ENCODE data around the gene AMIGO2. TPM values are rescaled to one million over a fixed set of nuclear protein-coding genes. Genes with fewer than 3 reads are reported as not detected.

Gene AMIGO2
- total RNA-seq, 6 experiments from 2014 or later, result 0.88 to 4.3 (median 1.9) TPM

DNA sequence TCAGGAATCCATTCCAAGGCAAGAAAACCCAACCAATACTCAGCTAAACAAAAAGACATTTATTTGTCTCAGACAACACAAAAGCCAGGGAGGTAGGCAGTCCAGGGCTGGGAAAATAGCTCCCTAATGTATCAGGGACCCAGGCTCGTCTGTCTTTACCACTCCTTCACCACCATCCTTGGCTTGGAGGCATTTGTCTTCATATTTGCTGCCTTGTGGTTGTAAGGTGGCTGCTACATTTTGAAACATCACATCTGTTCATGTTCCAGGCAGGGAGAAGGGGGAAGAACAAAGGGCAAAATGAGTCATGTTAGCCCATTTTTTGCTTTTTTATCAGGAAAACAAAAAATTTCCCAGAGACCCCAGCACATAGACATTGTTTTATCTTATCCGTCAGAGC, 45.1 kb downstream of the AMIGO2 start:
- TF ChIP-seq, protein P1, sequence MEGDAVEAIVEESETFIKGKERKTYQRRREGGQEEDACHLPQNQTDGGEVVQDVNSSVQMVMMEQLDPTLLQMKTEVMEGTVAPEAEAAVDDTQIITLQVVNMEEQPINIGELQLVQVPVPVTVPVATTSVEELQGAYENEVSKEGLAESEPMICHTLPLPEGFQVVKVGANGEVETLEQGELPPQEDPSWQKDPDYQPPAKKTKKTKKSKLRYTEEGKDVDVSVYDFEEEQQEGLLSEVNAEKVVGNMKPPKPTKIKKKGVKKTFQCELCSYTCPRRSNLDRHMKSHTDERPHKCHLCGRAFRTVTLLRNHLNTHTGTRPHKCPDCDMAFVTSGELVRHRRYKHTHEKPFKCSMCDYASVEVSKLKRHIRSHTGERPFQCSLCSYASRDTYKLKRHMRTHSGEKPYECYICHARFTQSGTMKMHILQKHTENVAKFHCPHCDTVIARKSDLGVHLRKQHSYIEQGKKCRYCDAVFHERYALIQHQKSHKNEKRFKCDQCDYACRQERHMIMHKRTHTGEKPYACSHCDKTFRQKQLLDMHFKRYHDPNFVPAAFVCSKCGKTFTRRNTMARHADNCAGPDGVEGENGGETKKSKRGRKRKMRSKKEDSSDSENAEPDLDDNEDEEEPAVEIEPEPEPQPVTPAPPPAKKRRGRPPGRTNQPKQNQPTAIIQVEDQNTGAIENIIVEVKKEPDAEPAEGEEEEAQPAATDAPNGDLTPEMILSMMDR (IDR thresholded peaks at IDR 0.05), result no peak
- no peak for TF ChIP-seq POLR2A (IDR thresholded peaks at IDR 0.05)
- Histone ChIP-seq H3K9me3 (no peaks in the 10 kb centered on the region), H3K36me3 (no peaks in the 10 kb centered on the region), H3K4me3 (no peak overlapping the region), H3K27me3 (no peaks in the 10 kb centered on the region), H3K27ac (no peak overlapping the region), H3K4me1 (peaks cover 0 to 18% (median 6%) of the 10 kb centered on the region in 4 donors)
- DNase-seq (no peak), ATAC-seq (no peak)
- intact Hi-C loops (cut with DNase I), result loop anchor here in 1 of 2 donors (10.0 kb wide), 1 partner anchor 360 kb away; no protein-coding TSS in a partner anchor
- WGBS (ENCODE audit: insufficient coverage, low coverage, low lambda C conversion rate, missing lambda C conversion rate), result 76% methylated on average over 2 of the region's 2 CpGs

DNA sequence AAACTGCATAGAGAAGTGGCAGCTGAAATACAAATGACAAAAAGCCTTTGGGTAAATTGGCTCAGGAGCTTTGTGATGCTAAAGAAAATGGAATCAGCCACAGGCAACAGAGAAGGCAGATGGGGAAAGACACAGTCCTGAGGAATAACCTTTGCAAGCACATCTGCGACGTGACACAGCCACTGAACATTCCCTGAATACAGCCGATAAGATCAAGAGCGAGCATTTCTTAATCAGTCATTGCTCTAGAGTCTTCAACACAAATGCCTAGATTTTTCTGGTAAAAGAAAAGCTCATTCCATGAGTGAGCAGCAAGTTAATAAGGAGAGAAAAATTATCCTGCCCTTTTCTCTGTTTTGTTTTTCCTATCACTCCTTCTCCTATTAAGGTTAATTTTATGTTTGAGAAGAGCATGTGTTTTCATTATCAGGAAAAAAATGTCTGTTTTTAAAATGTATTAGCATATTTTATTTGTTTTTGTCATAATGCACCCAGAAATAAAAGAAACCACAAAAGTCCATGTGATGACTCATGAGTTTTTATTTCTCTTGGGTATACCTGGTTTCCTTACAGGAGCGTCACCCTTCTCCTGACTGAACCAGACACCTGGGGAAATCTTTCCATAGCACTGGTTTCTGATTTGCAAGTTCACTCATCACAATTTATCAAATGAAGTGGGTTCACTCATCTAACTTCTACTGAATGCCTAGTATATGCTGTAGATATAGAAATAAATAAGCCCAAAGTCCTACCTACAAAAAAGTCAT, 45.8 kb downstream of the AMIGO2 start:
- no peak for DNase-seq
- intact Hi-C loops (cut with DNase I), result loop anchor here in 1 of 2 donors (10.0 kb wide), 1 partner anchor 361 kb away; no protein-coding TSS in a partner anchor
- H3K4me1 ChIP-seq, result peaks cover 0 to 18% (median 6%) of the 10 kb centered on the region in 4 donors
- no peaks in the 10 kb centered on the region for H3K27me3 ChIP-seq
- TF ChIP-seq, protein P1 (IDR thresholded peaks at IDR 0.05), result no peak
- no peak for TF ChIP-seq POLR2A (IDR thresholded peaks at IDR 0.05)
- no peaks in the 10 kb centered on the region for H3K36me3 ChIP-seq
- peak overlapping the region in 2 of 3 donors; percentile 17 to 29 for H3K27ac ChIP-seq
- no peak overlapping the region for H3K4me3 ChIP-seq
- H3K9me3 ChIP-seq, result no peaks in the 10 kb centered on the region
- 86% methylated on average over 5 of the region's 5 CpGs for WGBS (ENCODE audit: insufficient coverage, low coverage, low lambda C conversion rate, missing lambda C conversion rate)
- no peak for ATAC-seq

DNA sequence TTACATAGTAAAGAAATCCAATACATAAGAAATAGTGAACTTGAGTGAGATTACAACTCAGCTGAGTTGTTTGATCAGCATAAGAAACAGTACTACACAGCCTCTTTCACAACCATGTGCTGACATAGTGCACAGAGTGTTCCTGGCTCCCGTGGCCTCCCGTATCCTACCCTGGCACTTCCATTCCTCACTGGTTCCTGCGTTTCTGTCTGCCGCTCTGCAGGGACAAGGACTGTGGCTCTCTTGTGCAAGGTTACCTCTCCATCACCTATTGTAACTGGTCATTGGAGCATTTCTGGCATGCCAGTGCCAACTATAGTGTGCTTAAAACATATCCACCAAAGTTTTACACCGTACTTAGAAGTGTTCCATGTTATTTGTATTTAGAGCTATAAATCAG, 46.7 kb downstream of the AMIGO2 start:
- no peaks in the 10 kb centered on the region for H3K27me3 ChIP-seq
- 20% methylated on average over 5 of the region's 5 CpGs for WGBS (ENCODE audit: insufficient coverage, low coverage, low lambda C conversion rate, missing lambda C conversion rate)
- H3K4me3 ChIP-seq, result no peak overlapping the region
- peaks cover 0 to 17% (median 6%) of the 10 kb centered on the region in 4 donors for H3K4me1 ChIP-seq
- DNase-seq (peak; percentile 55 to 86 (median 77)), ATAC-seq (peak; percentile 94 to 98 (median 96))
- no peaks in the 10 kb centered on the region for H3K36me3 ChIP-seq
- H3K9me3 ChIP-seq, result no peaks in the 10 kb centered on the region
- intact Hi-C loops (cut with DNase I), result loop anchor here in 1 of 2 donors (10.0 kb wide), 1 partner anchor 362 kb away; no protein-coding TSS in a partner anchor
- TF ChIP-seq, protein P1 (IDR thresholded peaks at IDR 0.05), result no peak
- no peak for TF ChIP-seq POLR2A (IDR thresholded peaks at IDR 0.05)
- peak overlapping the region; percentile 6 to 29 (median 17) for H3K27ac ChIP-seq

DNA sequence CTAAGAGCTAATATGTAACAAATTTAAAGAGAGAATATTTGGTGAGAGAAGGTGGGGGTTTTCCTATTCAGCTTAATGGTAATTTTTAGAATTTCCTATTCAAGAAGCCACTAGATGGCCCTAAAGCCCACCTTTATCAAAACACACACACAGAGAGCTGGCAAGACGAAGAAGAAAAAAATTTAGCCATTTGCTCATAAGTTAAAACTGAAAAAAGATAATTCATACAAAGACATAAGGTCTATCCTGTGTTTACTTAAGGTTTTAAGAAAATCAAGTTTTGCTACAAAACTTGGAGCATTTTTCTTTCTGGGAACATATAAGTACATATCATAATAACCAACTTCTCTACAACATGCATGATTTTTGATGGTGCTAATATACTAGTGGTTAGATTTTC, 47.1 kb downstream of the AMIGO2 start:
- no peaks in the 10 kb centered on the region for H3K27me3 ChIP-seq
- H3K4me1 ChIP-seq, result peaks cover 0 to 13% (median 4%) of the 10 kb centered on the region in 4 donors
- intact Hi-C loops (cut with DNase I), result loop anchor here in 1 of 2 donors (10.0 kb wide), 1 partner anchor 362 kb away; no protein-coding TSS in a partner anchor
- no peaks in the 10 kb centered on the region for H3K36me3 ChIP-seq
- peak overlapping the region; percentile 6 to 29 (median 17) for H3K27ac ChIP-seq
- no peak for TF ChIP-seq POLR2A (IDR thresholded peaks at IDR 0.05)
- TF ChIP-seq, protein P1 (IDR thresholded peaks at IDR 0.05), result peak; percentile 44 to 76 (median 61)
- peak; percentile 77 to 85 (median 84) for ATAC-seq
- no peaks in the 10 kb centered on the region for H3K9me3 ChIP-seq
- H3K4me3 ChIP-seq, result no peak overlapping the region
- DNase-seq, result no peak
- 0% methylated on average over 1 of the region's 1 CpG for WGBS (ENCODE audit: insufficient coverage, low coverage, low lambda C conversion rate, missing lambda C conversion rate)
